Immature natural killer cell (primary cell): ENCODE data around the gene ADAMTS15. TPM values are rescaled to one million over a fixed set of nuclear protein-coding genes. Genes with fewer than 3 reads are reported as not detected.

Experiments used
- DNase-seq, 3 donors: peaks; one replicate each; pipeline ENCODE4 v3.0.0; 2022; ENCODE audit warnings: mixed read lengths in 1 of 3
- H3K27ac Mint-ChIP-seq, 6 donors: one replicate each; pipeline ENCODE4 v1.8.0; 2020; ENCODE audit warnings: mixed read lengths in 6 of 6, mild to moderate bottlenecking in 5 of 6, inconsistent platforms in 4 of 6, moderate library complexity in 3 of 6
- H3K27me3 Mint-ChIP-seq, 3 donors: one replicate each; pipeline ENCODE4 v1.8.0; 2020 to 2021; ENCODE audit warnings: low read depth in 3 of 3, mild to moderate bottlenecking in 3 of 3, mixed read lengths in 3 of 3, moderate library complexity in 3 of 3, inconsistent platforms in 1 of 3
- H3K36me3 Mint-ChIP-seq, 3 donors: one replicate each; pipeline ENCODE4 v1.8.0; 2020; ENCODE audit warnings: mixed read lengths in 3 of 3, inconsistent platforms in 2 of 3, mild to moderate bottlenecking in 2 of 3
- H3K4me1 Mint-ChIP-seq, 2 donors: one replicate each; pipeline ENCODE4 v1.8.0; 2020; ENCODE audit warnings: inconsistent platforms in 2 of 2, mild to moderate bottlenecking in 2 of 2, mixed read lengths in 2 of 2, moderate library complexity in 1 of 2
- H3K4me3 Mint-ChIP-seq, 5 donors: one replicate each; pipeline ENCODE4 v1.8.0; 2020; ENCODE audit warnings: mild to moderate bottlenecking in 5 of 5, mixed read lengths in 5 of 5, inconsistent platforms in 3 of 5, moderate library complexity in 3 of 5
- H3K9me3 Mint-ChIP-seq, 6 donors: one replicate each; pipeline ENCODE4 v1.8.0; 2020; ENCODE audit warnings: mild to moderate bottlenecking in 6 of 6, mixed read lengths in 6 of 6, inconsistent platforms in 4 of 6, moderate library complexity in 3 of 6
- polyA plus RNA-seq, 3 donors: library from polyadenylated mRNA; unstranded; fragments of 300-500 nt; fragmentation: Illumina TruSeq; gene quantifications; one replicate each; pipeline ENCODE4 v1.2.3, GENCODE V29; 2021

The ADAMTS15 gene
- polyA plus RNA-seq, 3 donors from 2014 or later: not detected

DNA sequence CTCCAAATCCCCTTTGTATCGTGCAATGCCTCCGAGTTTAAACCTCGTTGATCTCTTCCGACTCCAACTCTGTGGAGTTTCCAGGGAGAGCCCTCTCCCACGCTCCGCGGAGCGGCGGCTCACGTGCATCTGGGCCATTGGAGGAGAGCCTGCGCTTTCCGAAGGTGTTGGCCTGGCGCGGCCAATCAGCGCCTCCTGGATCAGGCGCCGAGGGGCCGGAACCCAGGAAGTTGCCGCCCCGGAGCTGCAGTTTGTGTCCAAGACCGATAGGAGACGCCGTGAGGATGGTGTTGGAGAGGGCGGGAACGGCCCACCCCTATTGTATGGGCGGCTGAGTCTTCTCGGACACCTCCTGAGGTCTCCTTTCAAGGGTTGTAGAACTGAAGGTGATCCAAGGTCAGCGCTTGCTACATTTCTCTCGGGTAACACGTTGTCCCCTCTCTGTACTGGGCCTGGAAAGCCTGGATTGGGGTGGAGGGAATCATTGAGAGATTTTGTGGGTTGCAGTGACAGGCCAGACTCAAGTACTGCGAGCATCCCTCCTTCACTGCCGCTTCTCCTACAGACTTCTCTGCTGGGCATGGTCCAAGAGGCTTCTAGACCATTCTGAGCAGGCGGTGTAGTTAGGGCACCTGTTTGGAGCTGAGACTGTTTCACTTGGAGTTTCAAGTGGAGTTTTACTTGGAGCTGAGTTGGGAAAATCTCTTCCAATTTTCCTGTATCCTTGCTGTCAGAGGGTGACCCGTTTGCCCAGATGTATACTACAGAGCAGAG, 1.7 kb downstream of the ADAMTS15 start:
- H3K4me1 Mint-ChIP-seq: peaks cover 15 to 20% of the 10 kb centered on the region in 2 donors
- peaks cover 6 to 17% (median 12%) of the 10 kb centered on the region in 3 donors for H3K27me3 Mint-ChIP-seq
- H3K9me3 Mint-ChIP-seq: no peaks in the 10 kb centered on the region
- H3K27ac Mint-ChIP-seq: no peak overlapping the region
- H3K36me3 Mint-ChIP-seq: no peaks in the 10 kb centered on the region
- peak overlapping the region in 3 of 5 donors; percentile 42 to 59 (median 46) for H3K4me3 Mint-ChIP-seq
- no peak for DNase-seq

- Mint-ChIP-seq H3K27me3 (peaks cover 6 to 19% (median 11%) of the 10 kb centered on the region in 3 donors), H3K4me3 (peak overlapping the region in 1 of 5 donors; percentile 33), H3K9me3 (no peaks in the 10 kb centered on the region), H3K27ac (no peak overlapping the region), H3K36me3 (no peaks in the 10 kb centered on the region), H3K4me1 (peaks cover 15 to 20% of the 10 kb centered on the region in 2 donors)
- DNase-seq: no peak
These were observed 3.0 kb downstream of the ADAMTS15 start for GRCh38 chr11:130451231-130452019.

- H3K36me3 Mint-ChIP-seq: no peaks in the 10 kb centered on the region
- H3K4me3 Mint-ChIP-seq: no peak overlapping the region
- H3K4me1 Mint-ChIP-seq: peaks cover 15 to 20% of the 10 kb centered on the region in 2 donors
- no peak overlapping the region for H3K27ac Mint-ChIP-seq
- H3K9me3 Mint-ChIP-seq: no peaks in the 10 kb centered on the region
- H3K27me3 Mint-ChIP-seq: peaks cover 6 to 19% (median 10%) of the 10 kb centered on the region in 3 donors
- DNase-seq: no peak
These were observed 3.7 kb downstream of the ADAMTS15 start for GRCh38 chr11:130452176-130452575.

DNA sequence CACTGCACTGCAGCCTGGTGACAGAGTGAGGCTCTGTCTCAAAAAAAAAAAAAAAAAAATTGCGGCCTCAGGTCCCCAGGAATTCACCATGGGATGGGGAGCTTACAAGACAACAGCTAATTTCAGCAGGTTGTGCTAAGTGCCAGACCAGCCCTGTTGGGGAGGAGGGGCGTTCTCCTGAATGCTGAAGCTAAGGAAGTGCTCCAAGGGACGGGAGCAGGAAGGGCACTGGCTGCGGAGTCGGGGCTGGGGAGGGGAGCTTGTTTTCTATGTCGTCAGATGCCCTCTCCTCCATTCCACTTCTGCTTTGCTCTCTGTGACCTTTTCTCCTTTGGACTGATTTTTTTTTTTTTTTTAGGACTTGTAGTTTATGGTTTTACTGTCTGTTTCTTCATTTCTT, 4.5 kb downstream of the ADAMTS15 start:
- peaks cover 6 to 22% (median 10%) of the 10 kb centered on the region in 3 donors for H3K27me3 Mint-ChIP-seq
- no peaks in the 10 kb centered on the region for H3K9me3 Mint-ChIP-seq

DNA sequence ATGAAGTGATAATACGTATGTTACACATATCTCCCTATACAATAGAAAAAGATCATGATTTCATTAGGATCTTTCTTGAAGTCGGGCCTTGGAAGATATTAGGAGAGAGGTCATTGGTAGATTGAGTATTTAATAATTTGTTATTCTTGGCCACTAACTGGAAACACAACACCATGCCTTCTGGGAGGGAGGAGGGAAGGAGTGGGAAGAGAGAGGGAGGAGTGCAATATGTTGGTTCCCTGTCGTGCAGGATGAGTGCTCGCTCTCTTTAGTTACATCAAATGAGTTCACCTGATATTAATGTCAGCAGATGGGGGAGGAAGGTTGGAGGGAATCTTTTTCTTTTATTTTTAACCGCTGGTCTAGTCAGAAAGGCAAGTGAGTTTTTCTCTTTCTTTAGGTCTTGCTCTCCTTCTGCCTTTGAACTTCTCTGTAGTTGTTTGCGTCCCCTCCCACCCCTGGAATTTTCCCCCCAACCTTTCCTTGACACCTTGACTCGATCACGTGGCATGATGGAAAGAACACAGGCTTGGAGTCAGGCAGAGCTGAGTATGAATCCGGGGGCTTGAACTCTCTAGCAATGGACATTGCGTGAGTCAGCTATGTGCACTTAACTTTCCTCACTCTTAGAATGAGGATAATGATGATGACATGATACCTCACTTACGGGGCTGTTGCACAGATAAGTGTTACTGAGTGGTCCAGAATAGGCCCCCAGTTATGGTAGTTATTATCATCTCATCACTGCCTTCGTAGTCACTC, 6.2 kb downstream of the ADAMTS15 start:
- H3K27ac Mint-ChIP-seq: no peak overlapping the region
- no peak for DNase-seq
- H3K36me3 Mint-ChIP-seq: no peaks in the 10 kb centered on the region
- H3K4me3 Mint-ChIP-seq: no peak overlapping the region
- no peaks in the 10 kb centered on the region for H3K9me3 Mint-ChIP-seq
- H3K4me1 Mint-ChIP-seq: peaks cover 5 to 7% of the 10 kb centered on the region in 2 donors
- H3K27me3 Mint-ChIP-seq: peaks cover 6 to 19% (median 10%) of the 10 kb centered on the region in 3 donors

More for the DNA sequence above, 4.5 kb downstream of the ADAMTS15 start:
- no peaks in the 10 kb centered on the region for H3K36me3 Mint-ChIP-seq
- H3K27ac Mint-ChIP-seq: no peak overlapping the region
- DNase-seq: no peak
- H3K4me1 Mint-ChIP-seq: peaks cover 15 to 18% of the 10 kb centered on the region in 2 donors
- no peak overlapping the region for H3K4me3 Mint-ChIP-seq

- no peaks in the 10 kb centered on the region for H3K9me3 Mint-ChIP-seq
- no peak overlapping the region for H3K4me3 Mint-ChIP-seq
- DNase-seq: no peak
- no peaks in the 10 kb centered on the region for H3K4me1 Mint-ChIP-seq
- peaks cover 6 to 17% (median 10%) of the 10 kb centered on the region in 3 donors for H3K27me3 Mint-ChIP-seq
- no peak overlapping the region for H3K27ac Mint-ChIP-seq
- no peaks in the 10 kb centered on the region for H3K36me3 Mint-ChIP-seq
These were observed 7.2 kb downstream of the ADAMTS15 start for GRCh38 chr11:130455483-130456127.

DNA sequence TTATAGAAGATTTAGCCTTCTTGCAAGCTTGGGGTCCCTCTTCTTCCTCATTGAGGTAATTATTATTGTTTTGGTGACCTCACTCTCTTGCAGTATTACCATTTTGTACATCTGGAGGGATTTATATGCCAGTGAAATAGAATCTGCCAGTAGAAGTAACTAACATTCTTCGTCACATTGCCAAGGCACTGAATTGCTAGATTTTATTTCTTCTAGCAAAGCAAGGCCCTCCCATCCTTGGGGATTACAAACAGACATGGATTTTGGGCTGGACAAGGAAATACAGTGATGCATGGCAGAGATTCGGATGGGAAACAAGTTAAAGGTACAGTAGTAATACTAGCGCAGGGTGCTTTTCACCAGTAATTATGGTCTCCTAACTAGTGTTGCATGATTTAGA, 7.8 kb downstream of the ADAMTS15 start:
- Mint-ChIP-seq H3K4me1 (no peaks in the 10 kb centered on the region), H3K4me3 (no peak overlapping the region), H3K9me3 (no peaks in the 10 kb centered on the region), H3K27me3 (peaks cover 6 to 17% (median 10%) of the 10 kb centered on the region in 3 donors), H3K27ac (no peak overlapping the region), H3K36me3 (no peaks in the 10 kb centered on the region)
- DNase-seq: no peak

DNA sequence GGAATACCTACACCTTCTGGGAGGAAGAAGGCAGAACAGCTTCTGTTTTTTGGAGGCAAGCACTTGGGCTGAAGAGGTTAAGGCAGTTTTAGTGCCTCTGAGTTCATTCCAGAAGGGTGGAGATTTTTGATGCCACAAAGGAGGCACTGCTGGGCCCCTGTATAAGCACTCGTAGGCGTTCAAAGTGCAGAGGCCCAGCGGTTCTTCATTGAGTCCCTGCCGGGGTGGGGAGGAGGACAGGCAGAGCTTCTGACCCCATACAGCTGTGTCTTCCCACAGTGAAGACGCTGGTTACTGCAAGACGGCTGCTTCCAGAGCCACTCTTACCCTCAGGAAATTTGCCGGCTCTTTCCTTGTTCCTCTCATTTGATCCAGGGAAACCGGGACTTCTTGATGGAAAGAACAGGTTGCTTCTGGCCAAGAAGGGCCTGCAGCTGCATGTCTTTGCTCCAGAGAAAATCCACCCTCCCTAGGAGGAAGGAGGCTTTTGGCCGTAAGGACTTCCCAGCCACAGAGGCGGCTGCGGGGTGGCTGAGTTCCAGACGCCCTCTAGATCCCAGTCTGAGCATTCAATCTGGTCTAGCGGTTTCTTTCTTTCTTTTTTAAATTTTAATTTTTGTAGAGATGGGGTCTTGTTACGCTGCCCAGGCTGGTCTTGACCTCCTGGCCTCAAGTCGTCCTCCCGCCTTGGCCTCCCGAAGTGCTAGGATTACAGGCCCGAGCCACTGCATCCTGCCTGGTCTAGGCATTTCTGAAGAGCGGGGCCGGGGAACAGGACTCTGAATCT, 9.4 kb downstream of the ADAMTS15 start:
- Mint-ChIP-seq H3K9me3 (no peaks in the 10 kb centered on the region), H3K27ac (no peak overlapping the region), H3K4me1 (no peaks in the 10 kb centered on the region), H3K27me3 (peaks cover 3 to 13% (median 11%) of the 10 kb centered on the region in 3 donors), H3K4me3 (no peak overlapping the region), H3K36me3 (no peaks in the 10 kb centered on the region)
- DNase-seq: no peak

- no peak for DNase-seq
- H3K27me3 Mint-ChIP-seq: peaks cover under 1 to 9% (median 7%) of the 10 kb centered on the region in 3 donors
- no peaks in the 10 kb centered on the region for H3K36me3 Mint-ChIP-seq
- H3K9me3 Mint-ChIP-seq: no peaks in the 10 kb centered on the region
- no peak overlapping the region for H3K4me3 Mint-ChIP-seq
- no peaks in the 10 kb centered on the region for H3K4me1 Mint-ChIP-seq
- no peak overlapping the region for H3K27ac Mint-ChIP-seq
These were observed 9.9 kb downstream of the ADAMTS15 start for GRCh38 chr11:130458410-130458729.

DNA sequence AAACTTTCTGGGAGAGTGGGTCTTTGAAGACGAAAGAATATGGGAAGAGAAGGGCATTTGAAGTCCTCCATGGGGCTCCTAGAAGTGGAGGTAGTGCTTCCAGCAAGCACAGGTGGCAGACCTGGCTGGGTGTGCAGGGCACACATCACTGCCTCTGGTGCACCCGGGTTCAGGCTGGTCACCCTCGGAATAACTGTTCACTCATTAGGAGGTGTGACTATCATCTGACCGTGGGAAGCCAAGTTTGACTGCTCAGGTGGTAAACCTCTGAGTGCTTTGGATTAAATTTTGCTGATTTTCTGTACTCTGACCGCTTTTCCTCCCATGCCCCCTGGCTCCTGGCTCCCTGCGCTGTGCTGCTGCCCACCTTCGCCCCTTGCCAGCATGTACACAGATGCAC, 11.1 kb downstream of the ADAMTS15 start:
- no peak overlapping the region for H3K27ac Mint-ChIP-seq
- H3K27me3 Mint-ChIP-seq: peaks cover 0 to 9% (median 6%) of the 10 kb centered on the region in 3 donors
- H3K9me3 Mint-ChIP-seq: no peaks in the 10 kb centered on the region
- DNase-seq: no peak
- H3K36me3 Mint-ChIP-seq: no peaks in the 10 kb centered on the region
- no peak overlapping the region for H3K4me3 Mint-ChIP-seq
- no peaks in the 10 kb centered on the region for H3K4me1 Mint-ChIP-seq

DNA sequence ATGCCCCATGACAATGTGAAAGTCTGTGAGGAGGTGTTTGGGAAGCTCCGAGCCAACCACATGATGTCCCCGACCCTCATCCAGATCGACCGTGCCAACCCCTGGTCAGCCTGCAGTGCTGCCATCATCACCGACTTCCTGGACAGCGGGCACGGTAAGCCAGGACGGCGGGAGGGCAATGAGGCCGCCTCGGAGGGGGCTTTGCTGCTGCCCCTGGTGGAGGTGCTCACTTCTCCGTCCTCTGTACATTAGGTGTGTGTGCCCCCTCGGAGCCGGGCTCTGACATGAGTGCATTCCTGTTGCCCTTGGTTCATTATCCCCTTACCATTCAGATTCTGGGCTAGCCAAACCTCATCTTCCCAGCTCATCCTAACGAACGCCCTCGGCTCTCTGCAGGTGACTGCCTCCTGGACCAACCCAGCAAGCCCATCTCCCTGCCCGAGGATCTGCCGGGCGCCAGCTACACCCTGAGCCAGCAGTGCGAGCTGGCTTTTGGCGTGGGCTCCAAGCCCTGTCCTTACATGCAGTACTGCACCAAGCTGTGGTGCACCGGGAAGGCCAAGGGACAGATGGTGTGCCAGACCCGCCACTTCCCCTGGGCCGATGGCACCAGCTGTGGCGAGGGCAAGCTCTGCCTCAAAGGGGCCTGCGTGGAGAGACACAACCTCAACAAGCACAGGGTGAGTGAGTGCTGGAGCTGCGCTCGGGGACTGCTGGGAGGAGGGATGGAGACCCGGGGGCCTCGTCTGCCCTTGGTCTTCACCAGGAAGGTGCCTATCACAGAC, 13.8 kb downstream of the ADAMTS15 start:
- no peak overlapping the region for H3K4me3 Mint-ChIP-seq
- no peak for DNase-seq
- no peaks in the 10 kb centered on the region for H3K36me3 Mint-ChIP-seq
- H3K9me3 Mint-ChIP-seq: no peaks in the 10 kb centered on the region
- peaks cover 0 to 6% (median 1%) of the 10 kb centered on the region in 3 donors for H3K27me3 Mint-ChIP-seq
- H3K4me1 Mint-ChIP-seq: no peaks in the 10 kb centered on the region
- H3K27ac Mint-ChIP-seq: no peak overlapping the region

DNA sequence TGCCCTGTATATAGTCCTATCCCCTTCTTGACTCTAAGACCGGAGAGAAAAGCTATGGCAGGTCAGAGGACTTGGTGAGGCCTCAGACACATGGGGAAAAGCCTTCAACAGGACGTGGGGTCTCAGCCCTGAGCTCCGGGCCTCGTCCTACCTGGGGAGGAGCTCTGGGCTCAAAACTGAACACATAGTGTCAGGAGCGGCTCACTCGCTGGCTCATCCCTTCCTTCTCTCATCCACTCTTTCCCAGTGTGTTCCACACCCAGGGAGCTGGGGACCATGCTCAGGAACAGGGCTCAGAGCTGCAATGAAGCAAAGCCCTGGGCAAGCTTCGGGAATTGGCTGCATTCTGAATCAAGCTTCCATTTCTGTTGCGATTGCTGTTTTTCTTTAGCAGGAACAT, 14.5 kb downstream of the ADAMTS15 start:
- Mint-ChIP-seq H3K4me1 (no peaks in the 10 kb centered on the region), H3K36me3 (no peaks in the 10 kb centered on the region), H3K4me3 (no peak overlapping the region), H3K27me3 (peaks cover 0 to 5% (median 1%) of the 10 kb centered on the region in 3 donors), H3K9me3 (no peaks in the 10 kb centered on the region), H3K27ac (no peak overlapping the region)
- no peak for DNase-seq
